Aorta (tissue), 5 donors: ENCODE data around the gene UBE2O. TPM values are rescaled to one million over a fixed set of nuclear protein-coding genes. Genes with fewer than 3 reads are reported as not detected.
A peak's percentile ranks its signal among the peaks of the same experiment; 100 is the strongest.

Experiments
- ATAC-seq: fragments of 200-7000 bp; cut with Tn5 transposase; one replicate; pipeline ENCODE4 v1.9.1; 2022; ENCODE audit warnings: moderate library complexity; ENCODE audit not compliant: low FRiP score
- DNase-seq, 2 donors: peaks; one replicate each; pipeline ENCODE4 v3.0.0-alpha.2; 2020
- H3K27ac ChIP-seq, 2 donors: one replicate each; pipeline ENCODE4 v1.5.1; 2013; ENCODE audit warnings: low read length in 2 of 2, mild to moderate bottlenecking in 2 of 2, moderate library complexity in 2 of 2, control low read depth in 1 of 2, inconsistent platforms in 1 of 2, low read depth in 1 of 2
- H3K27me3 ChIP-seq, 2 donors: one replicate each; pipeline ENCODE4 v1.6.1; 2013; ENCODE audit warnings: control low read depth in 1 of 2, low read length in 1 of 2, mild to moderate bottlenecking in 1 of 2, moderate library complexity in 1 of 2; ENCODE audit not compliant: insufficient read depth in 2 of 2, control insufficient read depth in 1 of 2
- H3K36me3 ChIP-seq, 2 donors: one replicate each; pipeline ENCODE4 v1.6.1; 2013; ENCODE audit warnings: control low read depth in 1 of 2, low read length in 1 of 2, mild to moderate bottlenecking in 1 of 2; ENCODE audit not compliant: insufficient read depth in 2 of 2, control insufficient read depth in 1 of 2
- H3K4me1 ChIP-seq, 2 donors: one replicate each; pipeline ENCODE4 v1.6.1; 2013; ENCODE audit warnings: low read length in 2 of 2, control low read depth in 1 of 2, mild to moderate bottlenecking in 1 of 2, moderate library complexity in 1 of 2; ENCODE audit not compliant: insufficient read depth in 2 of 2, control insufficient read depth in 1 of 2
- H3K4me3 ChIP-seq, 2 donors: one replicate each; pipeline ENCODE4 v1.5.1; 2013; ENCODE audit warnings: low read length in 2 of 2, control low read depth in 1 of 2, mild to moderate bottlenecking in 1 of 2
- H3K9me3 ChIP-seq: one replicate; pipeline ENCODE4 v1.6.1; 2013; ENCODE audit warnings: mild to moderate bottlenecking, low read length; ENCODE audit not compliant: control insufficient read depth
- WGBS, 2 donors: extraction: QIAGEN DNeasy Blood & Tissue Kit; methylation state at CpG; one replicate each; pipeline ENCODE4 v1.1.7; 2013; 5-methylcytosine and 5-hydroxymethylcytosine counted together
- intact Hi-C, 2 donors: fragments of 100-400 bp; cut with DNase I; formaldehyde crosslinking; loops; one replicate each; pipeline versions ENCODE4 v1.14.2 to v1.15.0; 2022
- polyA plus RNA-seq, 2 donors: library from polyadenylated mRNA; stranded (reverse); fragments of 200-250 nt; gene quantifications; one replicate each; pipeline ENCODE4 v1.2.3, GENCODE V29; 2013
- total RNA-seq, 2 donors: library from RNA; stranded (reverse); fragmentation: NEBNext Ultra II Directional; extraction: Animal tissue kit (Norgen Biotek cat#: 25700); gene quantifications; one replicate each; pipeline ENCODE4 v1.2.1, GENCODE V29; 2021
- donor health status: healthy with polysubstance abuse.
- donor health status: Bipolar disorder and iron deficiency.
- donor health status: DM: no; HTN: no; CAD: no.
- donor health status: DM: no; HTN: no; CAD: no.
- donor health status: DM: yes; HTN: yes; CAD: no.

The UBE2O gene
- total and polyA plus RNA-seq, 4 donors = 2.5 to 24.7 (median 12.5) TPM

DNA sequence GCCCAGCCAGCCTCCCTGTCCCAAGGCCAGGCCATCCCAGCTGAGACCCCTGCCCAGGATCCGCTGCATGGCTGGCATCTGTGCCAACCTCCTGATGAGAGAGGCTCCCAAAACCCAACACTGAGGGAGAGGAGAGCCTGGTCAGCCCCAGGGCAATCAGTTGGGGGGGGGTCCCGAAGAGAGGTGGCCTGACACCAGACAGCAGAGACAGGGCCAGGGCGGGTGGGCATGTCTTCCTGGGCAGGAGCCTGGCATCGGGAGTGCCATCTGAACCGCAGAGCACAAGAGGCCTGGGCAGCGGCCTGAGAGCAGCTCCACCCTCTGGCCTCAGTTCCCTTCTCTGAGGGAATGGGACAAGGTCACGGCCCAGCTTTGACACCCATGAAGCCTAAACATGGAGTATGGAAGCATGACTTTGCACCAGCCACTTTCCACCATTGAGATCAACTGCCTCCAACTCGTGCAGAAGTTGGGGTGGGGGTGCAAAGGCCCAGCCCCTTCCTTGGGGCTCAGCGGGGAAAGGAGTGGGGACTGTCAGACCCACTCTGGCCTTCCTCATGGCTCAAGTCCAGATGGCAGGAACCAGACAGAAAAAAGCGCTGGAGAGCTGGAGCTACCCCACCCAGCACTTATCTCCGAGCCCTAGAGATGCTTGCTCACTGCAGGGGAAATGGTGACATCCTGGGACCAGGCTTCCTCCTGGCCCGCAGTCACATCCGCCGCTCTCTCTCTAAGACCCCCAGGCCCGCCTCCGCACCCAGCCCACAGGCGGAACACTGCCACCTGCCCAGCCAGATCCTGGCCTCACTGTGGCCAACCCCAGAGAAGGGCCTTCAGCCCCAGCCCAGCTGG, 38.5 kb upstream of the UBE2O start:
- H3K27me3 ChIP-seq = no peaks in the 10 kb centered on the region
- H3K4me3 ChIP-seq = no peak overlapping the region
- no peak overlapping the region for H3K27ac ChIP-seq
- H3K36me3 ChIP-seq = no peaks in the 10 kb centered on the region
- no peaks in the 10 kb centered on the region for H3K9me3 ChIP-seq
- 94 to 95% methylated on average over 16 to 17 of the region's 17 CpGs for WGBS, 2 donors
- ATAC-seq (no peak), DNase-seq (no peak)
- no peaks in the 10 kb centered on the region for H3K4me1 ChIP-seq
- intact Hi-C loops = no loop called here

DNA sequence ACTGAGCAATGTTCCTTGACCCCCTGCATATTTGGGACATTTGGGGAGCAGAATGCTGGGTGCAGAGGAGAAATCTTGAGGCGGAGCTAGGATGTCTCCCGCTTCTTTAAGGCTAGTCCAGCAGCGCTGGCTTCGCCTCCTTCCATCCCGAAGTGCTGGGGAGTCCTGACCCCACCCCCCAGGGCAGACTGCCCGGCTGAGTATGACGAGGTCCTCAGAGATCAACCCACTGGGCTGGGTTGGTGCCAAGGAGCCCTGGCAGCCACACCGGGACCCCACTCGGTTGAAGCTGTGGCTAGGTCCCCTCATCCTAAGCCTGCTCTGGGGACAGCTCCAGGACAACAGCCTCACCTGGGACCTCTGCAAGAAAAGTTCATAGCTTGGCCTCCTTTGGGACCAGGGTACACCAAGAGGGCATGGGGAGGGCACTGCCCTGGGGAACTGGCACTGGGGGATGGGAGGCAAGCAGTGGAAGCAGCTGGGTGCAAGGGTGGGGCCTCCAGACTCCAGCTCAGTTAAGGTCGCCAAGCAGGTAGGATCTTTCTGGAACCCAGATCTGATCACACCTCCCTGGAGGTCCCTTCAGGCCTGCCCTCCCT, 37.3 kb upstream of the UBE2O start:
- H3K4me1 ChIP-seq = no peaks in the 10 kb centered on the region
- no peak for ATAC-seq
- H3K27me3 ChIP-seq = no peaks in the 10 kb centered on the region
- WGBS, 2 donors = 65 to 67% methylated on average over 10 of the region's 10 CpGs
- intact Hi-C loops = no loop called here
- H3K27ac ChIP-seq = no peak overlapping the region
- no peaks in the 10 kb centered on the region for H3K36me3 ChIP-seq
- H3K9me3 ChIP-seq = no peaks in the 10 kb centered on the region
- no peak overlapping the region for H3K4me3 ChIP-seq
- DNase-seq = no peak

GRCh38 chr17:76487451-76488192, 34.7 kb upstream of the UBE2O start:
- H3K4me3 ChIP-seq = no peak overlapping the region
- no peaks in the 10 kb centered on the region for H3K27me3 ChIP-seq
- intact Hi-C loops = no loop called here
- H3K4me1 ChIP-seq = no peaks in the 10 kb centered on the region
- ATAC-seq (no peak), DNase-seq (no peak)
- H3K9me3 ChIP-seq = no peaks in the 10 kb centered on the region
- WGBS, 2 donors = 95 to 97% methylated on average over 22 of the region's 22 CpGs
- H3K27ac ChIP-seq = no peak overlapping the region
- H3K36me3 ChIP-seq = no peaks in the 10 kb centered on the region

DNA sequence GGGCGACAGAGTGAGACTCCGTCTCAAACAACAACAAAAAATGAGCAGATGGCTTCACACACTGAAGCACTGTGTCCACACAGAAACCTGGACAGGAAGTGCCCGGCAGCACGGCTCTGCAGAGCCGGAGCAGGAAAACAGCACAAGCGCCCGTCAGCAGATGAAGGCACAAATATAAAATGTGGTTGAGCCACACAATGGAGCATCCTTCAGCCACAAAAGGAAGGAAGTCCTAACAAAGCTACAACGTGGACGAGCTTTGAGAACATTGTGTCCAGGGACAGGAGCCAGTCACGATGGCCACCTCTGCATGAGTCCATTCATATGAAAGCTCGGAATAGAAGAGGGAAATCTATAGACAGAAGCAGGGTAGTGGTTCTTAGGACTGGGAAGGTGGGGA, 32.6 kb upstream of the UBE2O start:
- Histone ChIP-seq H3K27ac (no peak overlapping the region), H3K27me3 (no peaks in the 10 kb centered on the region), H3K9me3 (no peaks in the 10 kb centered on the region), H3K36me3 (no peaks in the 10 kb centered on the region), H3K4me3 (no peak overlapping the region), H3K4me1 (no peaks in the 10 kb centered on the region)
- intact Hi-C loops = no loop called here
- DNase-seq (peak in 1 of 2 donors; percentile 77), ATAC-seq (peak; percentile 42)
- 28 to 29% methylated on average over 11 of the region's 11 CpGs for WGBS, 2 donors

- 89 to 93% methylated on average over 11 of the region's 11 CpGs for WGBS, 2 donors
- ATAC-seq = no peak
Measured at GRCh38 chr17:76484228-76484725, 31.3 kb upstream of the UBE2O start.

GRCh38 chr17:76481071-76481655, 28.2 kb upstream of the UBE2O start:
- Histone ChIP-seq H3K36me3 (no peaks in the 10 kb centered on the region), H3K4me1 (no peaks in the 10 kb centered on the region), H3K4me3 (no peak overlapping the region), H3K27ac (no peak overlapping the region), H3K27me3 (no peaks in the 10 kb centered on the region), H3K9me3 (no peaks in the 10 kb centered on the region)
- 71 to 76% methylated on average over 17 to 21 of the region's 21 CpGs for WGBS, 2 donors
- intact Hi-C loops = no loop called here
- DNase-seq (no peak), ATAC-seq (no peak)

More at GRCh38 chr17:76484228-76484725, 31.3 kb upstream of the UBE2O start:
- DNase-seq = no peak
- Histone ChIP-seq H3K9me3 (no peaks in the 10 kb centered on the region), H3K4me3 (no peak overlapping the region), H3K27ac (no peak overlapping the region), H3K36me3 (no peaks in the 10 kb centered on the region), H3K4me1 (no peaks in the 10 kb centered on the region), H3K27me3 (no peaks in the 10 kb centered on the region)
- intact Hi-C loops = no loop called here

GRCh38 chr17:76480632-76481031, 27.7 kb upstream of the UBE2O start:
- H3K4me1 ChIP-seq = no peaks in the 10 kb centered on the region
- no peaks in the 10 kb centered on the region for H3K27me3 ChIP-seq
- H3K4me3 ChIP-seq = no peak overlapping the region
- no peaks in the 10 kb centered on the region for H3K36me3 ChIP-seq
- DNase-seq (no peak), ATAC-seq (no peak)
- 59 to 68% methylated on average over 15 of the region's 15 CpGs for WGBS, 2 donors
- intact Hi-C loops = no loop called here
- no peaks in the 10 kb centered on the region for H3K9me3 ChIP-seq
- H3K27ac ChIP-seq = no peak overlapping the region

- no peaks in the 10 kb centered on the region for H3K4me1 ChIP-seq
- H3K27ac ChIP-seq = no peak overlapping the region
- no peak for DNase-seq
- H3K27me3 ChIP-seq = no peaks in the 10 kb centered on the region
- no peak for ATAC-seq
- H3K36me3 ChIP-seq = no peaks in the 10 kb centered on the region
- intact Hi-C loops = no loop called here
- no peaks in the 10 kb centered on the region for H3K9me3 ChIP-seq
- no peak overlapping the region for H3K4me3 ChIP-seq
- 93 to 96% methylated on average over 14 of the region's 14 CpGs for WGBS, 2 donors
Measured at GRCh38 chr17:76479515-76480060, 26.6 kb upstream of the UBE2O start.
